WERI-Rb-1 (cell line): Measurements from ENCODE around the gene FAM229A.

ENCODE experiments used
- DNase-seq: peaks from one replicate; pipeline ENCODE4 v3.0.0-alpha.2; 2020
- H3K27ac ChIP-seq: fragments of 250-450 bp; sonication (Bioruptor Pico); 2 replicates; pipeline ENCODE4 v1.5.1; 2020; ENCODE audit warnings: mild to moderate bottlenecking, moderate library complexity
- H3K27me3 ChIP-seq: fragments of 250-450 bp; sonication (Bioruptor Pico); 2 replicates; pipeline ENCODE4 v1.5.1; 2021; ENCODE audit warnings: mild to moderate bottlenecking, low read depth, moderate library complexity; ENCODE audit not compliant: insufficient read depth, severe bottlenecking
- H3K36me3 ChIP-seq: fragments of 250-450 bp; sonication (Bioruptor Pico); 2 replicates; pipeline ENCODE4 v1.5.1; 2020; ENCODE audit warnings: mild to moderate bottlenecking, moderate library complexity
- H3K4me3 ChIP-seq: 2 replicates; pipeline ENCODE4 v1.5.1; 2011; ENCODE audit warnings: low read depth, mild to moderate bottlenecking, control low read depth, low read length
- H3K9me3 ChIP-seq: fragments of 250-450 bp; sonication (Bioruptor Pico); 2 replicates; pipeline ENCODE4 v1.5.1; 2021; ENCODE audit warnings: mild to moderate bottlenecking, moderate library complexity; ENCODE audit not compliant: severe bottlenecking
- TF ChIP-seq, protein P1 (sequence below): IDR thresholded peaks from 2 replicates; pipeline ENCODE4 v1.5.1; 2011; ENCODE audit warnings: low read depth, mild to moderate bottlenecking, control low read depth, inconsistent platforms, low read length

FAM229A gene

DNA sequence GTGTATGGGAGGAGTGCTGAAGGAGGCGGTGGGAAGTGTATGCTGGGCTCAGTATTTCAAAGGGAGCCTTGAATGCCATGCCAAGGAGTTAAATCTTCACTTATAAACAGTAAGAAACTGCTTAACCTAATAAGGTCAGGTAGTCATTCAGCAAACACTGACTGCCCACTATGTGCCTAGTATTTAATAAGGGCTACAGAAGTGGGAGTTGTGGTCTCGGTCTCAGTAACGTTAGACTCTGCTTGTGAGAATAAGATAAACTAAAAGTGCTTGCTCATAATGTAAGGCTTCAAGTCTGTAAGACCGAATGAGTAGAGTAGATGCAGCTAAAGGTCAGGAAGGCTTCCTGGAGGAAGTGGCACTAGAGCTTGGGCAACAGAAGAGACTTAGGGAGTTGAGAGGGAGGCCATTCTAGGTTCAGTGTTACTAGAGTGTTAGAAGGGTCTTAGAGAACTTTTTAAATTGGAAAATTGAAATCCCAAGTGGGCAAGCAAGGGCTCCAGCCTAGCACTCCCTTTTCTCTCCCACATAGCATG lies 32.3 kb downstream of the FAM229A start:
- TF ChIP-seq, protein P1, sequence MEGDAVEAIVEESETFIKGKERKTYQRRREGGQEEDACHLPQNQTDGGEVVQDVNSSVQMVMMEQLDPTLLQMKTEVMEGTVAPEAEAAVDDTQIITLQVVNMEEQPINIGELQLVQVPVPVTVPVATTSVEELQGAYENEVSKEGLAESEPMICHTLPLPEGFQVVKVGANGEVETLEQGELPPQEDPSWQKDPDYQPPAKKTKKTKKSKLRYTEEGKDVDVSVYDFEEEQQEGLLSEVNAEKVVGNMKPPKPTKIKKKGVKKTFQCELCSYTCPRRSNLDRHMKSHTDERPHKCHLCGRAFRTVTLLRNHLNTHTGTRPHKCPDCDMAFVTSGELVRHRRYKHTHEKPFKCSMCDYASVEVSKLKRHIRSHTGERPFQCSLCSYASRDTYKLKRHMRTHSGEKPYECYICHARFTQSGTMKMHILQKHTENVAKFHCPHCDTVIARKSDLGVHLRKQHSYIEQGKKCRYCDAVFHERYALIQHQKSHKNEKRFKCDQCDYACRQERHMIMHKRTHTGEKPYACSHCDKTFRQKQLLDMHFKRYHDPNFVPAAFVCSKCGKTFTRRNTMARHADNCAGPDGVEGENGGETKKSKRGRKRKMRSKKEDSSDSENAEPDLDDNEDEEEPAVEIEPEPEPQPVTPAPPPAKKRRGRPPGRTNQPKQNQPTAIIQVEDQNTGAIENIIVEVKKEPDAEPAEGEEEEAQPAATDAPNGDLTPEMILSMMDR: no peak
- DNase-seq: no peak
- Histone ChIP-seq H3K4me3 (no peak overlapping the region), H3K27me3 (no peaks in the 10 kb centered on the region), H3K36me3 (peaks cover 98% of the 10 kb centered on the region), H3K27ac (no peak overlapping the region), H3K9me3 (no peaks in the 10 kb centered on the region)

DNA sequence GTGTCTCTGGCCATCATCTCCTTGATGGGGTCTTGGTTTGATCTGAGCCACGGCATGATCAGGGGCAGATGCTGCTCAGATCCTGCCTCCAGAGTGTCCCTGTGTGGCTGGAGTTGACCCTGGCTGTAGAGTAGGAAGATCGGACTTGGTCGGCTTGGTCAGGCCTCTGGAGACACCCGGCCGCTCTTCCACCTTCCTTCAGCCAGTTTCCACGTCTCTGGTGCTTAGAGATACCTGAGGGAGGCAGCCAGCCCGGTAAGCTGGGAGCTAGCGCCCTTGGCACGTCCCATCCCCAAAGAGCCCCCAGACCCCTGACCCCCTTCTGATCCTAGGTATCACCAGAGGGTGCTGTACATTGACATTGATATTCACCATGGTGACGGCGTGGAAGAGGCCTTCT lies 35.1 kb downstream of the FAM229A start:
- TF ChIP-seq, protein P1: no peak
- Histone ChIP-seq H3K9me3 (no peaks in the 10 kb centered on the region), H3K27me3 (no peaks in the 10 kb centered on the region), H3K27ac (no peak overlapping the region), H3K36me3 (peaks cover 86% of the 10 kb centered on the region), H3K4me3 (no peak overlapping the region)
- no peak for DNase-seq

DNA sequence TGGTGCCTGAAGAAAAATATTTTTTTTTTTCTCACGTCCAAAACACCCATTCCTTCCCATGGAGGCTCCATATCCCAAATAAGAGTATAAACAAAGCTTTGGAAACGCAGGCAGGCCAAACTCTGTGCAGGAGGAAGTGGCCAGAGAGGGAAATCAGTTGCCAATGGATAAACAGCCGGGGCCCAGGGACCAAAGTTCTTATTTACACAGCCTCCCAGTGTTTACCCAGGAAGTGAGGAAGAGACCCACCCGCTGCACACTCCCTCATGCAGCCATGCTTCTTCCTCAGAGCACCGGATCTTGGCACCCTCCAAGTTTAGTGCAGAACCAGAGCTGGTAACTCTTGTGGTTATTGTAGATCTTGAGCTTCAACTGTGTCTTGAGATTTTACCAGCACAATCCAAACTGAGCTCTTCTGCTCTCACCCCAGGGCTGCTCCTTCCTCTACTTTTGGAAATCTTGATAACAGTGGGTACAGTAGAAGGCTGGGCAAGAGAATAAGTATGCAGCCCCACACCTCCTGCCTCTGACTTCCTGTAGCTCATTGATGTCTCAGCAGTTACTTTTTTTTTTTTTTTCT lies 40.5 kb downstream of the FAM229A start:
- Histone ChIP-seq H3K4me3 (no peak overlapping the region), H3K27me3 (no peaks in the 10 kb centered on the region), H3K27ac (no peak overlapping the region), H3K36me3 (peaks cover 65% of the 10 kb centered on the region), H3K9me3 (no peaks in the 10 kb centered on the region)
- DNase-seq: no peak
- TF ChIP-seq, protein P1: no peak

DNA sequence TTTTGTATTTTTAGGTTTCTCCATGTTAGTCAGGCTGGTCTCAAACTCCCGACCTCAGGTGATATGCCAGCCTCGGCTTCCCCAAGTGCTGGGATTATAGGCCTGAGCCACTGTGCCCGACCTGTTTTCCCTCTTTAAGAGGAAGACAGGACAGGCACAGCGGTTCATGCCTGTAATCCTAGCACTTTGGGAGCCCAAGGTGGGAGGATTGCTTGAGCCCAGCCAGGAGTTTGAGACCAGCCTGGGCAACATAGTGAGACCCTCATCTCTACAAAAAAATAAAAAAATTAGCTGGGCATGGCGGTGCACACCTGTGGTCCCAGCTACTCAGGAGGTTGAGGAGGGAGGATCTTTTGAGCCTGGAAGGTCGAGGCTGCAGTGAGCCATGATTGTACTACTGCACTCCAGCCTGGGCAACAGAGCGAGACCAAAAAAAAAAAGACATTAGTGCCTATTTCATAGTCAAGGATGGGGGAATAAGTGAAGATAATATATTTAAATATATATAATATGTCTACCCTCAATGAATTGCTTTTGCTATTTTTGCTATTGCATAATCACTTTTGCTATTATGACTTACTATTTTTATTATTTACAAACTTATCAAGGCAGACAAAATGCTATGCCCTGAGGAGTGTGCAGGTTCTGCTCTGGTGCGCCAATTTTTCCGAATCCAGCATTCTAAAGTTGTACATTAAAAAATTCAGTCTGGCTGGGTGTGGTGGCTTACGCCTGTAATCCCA lies 44.0 kb downstream of the FAM229A start:
- DNase-seq: no peak
- Histone ChIP-seq H3K36me3 (peaks cover 48% of the 10 kb centered on the region), H3K27me3 (no peaks in the 10 kb centered on the region), H3K4me3 (no peak overlapping the region), H3K27ac (no peak overlapping the region), H3K9me3 (no peaks in the 10 kb centered on the region)
- TF ChIP-seq, protein P1: no peak

DNA sequence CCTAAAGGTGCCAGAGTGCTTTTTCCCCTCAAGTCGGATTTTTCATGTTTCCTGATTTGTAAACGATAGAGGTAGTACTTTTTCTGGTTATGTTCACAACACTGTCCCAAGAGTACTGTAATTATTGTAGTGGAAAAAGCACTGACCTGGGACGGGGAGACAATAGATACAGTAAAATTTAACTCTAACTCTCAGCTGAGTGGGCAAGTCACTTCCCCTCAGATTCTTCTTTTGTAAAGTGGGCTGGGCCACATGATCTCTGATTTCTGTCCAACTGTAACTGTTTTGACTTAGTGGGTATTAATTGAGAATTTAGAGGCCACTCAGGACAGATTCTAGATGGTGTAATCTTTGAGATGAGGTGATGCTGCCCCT lies 45.4 kb downstream of the FAM229A start:
- DNase-seq: no peak
- Histone ChIP-seq H3K27me3 (no peaks in the 10 kb centered on the region), H3K9me3 (no peaks in the 10 kb centered on the region), H3K36me3 (peaks cover 42% of the 10 kb centered on the region), H3K4me3 (no peak overlapping the region), H3K27ac (no peak overlapping the region)
- TF ChIP-seq, protein P1: no peak
